H1 (cell line): Measurements from ENCODE around the gene SPEN. TPM values are rescaled to one million over a fixed set of nuclear protein-coding genes. Genes with fewer than 3 reads are reported as not detected.

ENCODE experiments used
- ATF3 ChIP-seq: IDR thresholded peaks from 2 replicates; pipeline ENCODE4 v1.6.1; 2011; ENCODE audit warnings: low read depth, mild to moderate bottlenecking, low read length; ENCODE audit not compliant: insufficient read depth
- BACH1 ChIP-seq: IDR thresholded peaks from 2 replicates; pipeline ENCODE4 v1.6.1; 2012; ENCODE audit warnings: low read length, improper control_type of control experiment
- CBX5 ChIP-seq: fragments of 300-800, 300-1000 bp; sonication (generic); IDR thresholded peaks from 2 replicates; pipeline ENCODE4 v1.7.1; 2016; ENCODE audit warnings: antibody characterized with exemption, low read length, low read depth
- CHD2 ChIP-seq: IDR thresholded peaks from 2 replicates; pipeline ENCODE4 v1.6.1; 2012; ENCODE audit warnings: low read length, improper control_type of control experiment
- HDAC2 ChIP-seq, 2 experiments: fragments of 300-600 bp in 1 of 2; sonication (generic) in 1 of 2; IDR thresholded peaks; 2 replicates each; pipeline ENCODE4 v1.6.1; 2011 to 2012; ENCODE audit warnings: low read depth in 2 of 2, low read length in 2 of 2, mild to moderate bottlenecking in 2 of 2, moderate library complexity in 2 of 2, borderline replicate concordance in 1 of 2, inconsistent platforms in 1 of 2
- SAP30 ChIP-seq: fragments of 300-600 bp; sonication (generic); IDR thresholded peaks from 2 replicates; pipeline ENCODE4 v1.7.1; 2012; ENCODE audit warnings: low read length, moderate library complexity, mild to moderate bottlenecking, inconsistent platforms; ENCODE audit not compliant: insufficient read depth, insufficient replicate concordance
- TBP ChIP-seq: IDR thresholded peaks from 2 replicates; pipeline ENCODE4 v1.6.1; 2011; ENCODE audit warnings: low read depth, low read length, improper control_type of control experiment
- polyA plus RNA-seq, 7 experiments: library from polyadenylated mRNA; depleted of rRNA in 3 of 7; stranded (reverse) in 5 of 7; unstranded in 2 of 7; fragments of >200 nt in 5 of 7; fragments of 200-250 nt in 2 of 7; gene quantifications; 1 replicate in 5 of 7; 2 replicates in 1 of 7; 4 replicates in 1 of 7; pipeline versions ENCODE4 v1.2.1 to v1.2.3, GENCODE V29; 2011 to 2013; ENCODE audit warnings: missing spikeins in 2 of 7, mixed read lengths in 2 of 7
- total RNA-seq: library from RNA; stranded (reverse); fragmentation: NEBNext Ultra II Directional; extraction: Animal tissue kit (Norgen Biotek cat#: 25700); gene quantifications from 2 replicates; pipeline ENCODE4 v1.2.1, GENCODE V29; 2021

Gene SPEN
- total and polyA plus RNA-seq, 2 of the 8 experiments (the other 6 are each of a cell fraction or from before 2014, with no cell fraction given): 12.5 to 52.1 TPM

GRCh38 chr1:15963968-15964648 is 116.6 kb downstream of the SPEN start (continued):
- TF ChIP-seq BACH1 (no peak), TBP (no peak), CHD2 (no peak), ATF3 (no peak), SAP30 (no peak), CBX5 (no peak), HDAC2 (IDR thresholded peaks at IDR 0.05; ENCODE audit: borderline replicate concordance in 1 of 2, low read depth in 2 of 2, low read length in 2 of 2) (no peak)
